ENCODE data around the gene HBG2.

DNA sequence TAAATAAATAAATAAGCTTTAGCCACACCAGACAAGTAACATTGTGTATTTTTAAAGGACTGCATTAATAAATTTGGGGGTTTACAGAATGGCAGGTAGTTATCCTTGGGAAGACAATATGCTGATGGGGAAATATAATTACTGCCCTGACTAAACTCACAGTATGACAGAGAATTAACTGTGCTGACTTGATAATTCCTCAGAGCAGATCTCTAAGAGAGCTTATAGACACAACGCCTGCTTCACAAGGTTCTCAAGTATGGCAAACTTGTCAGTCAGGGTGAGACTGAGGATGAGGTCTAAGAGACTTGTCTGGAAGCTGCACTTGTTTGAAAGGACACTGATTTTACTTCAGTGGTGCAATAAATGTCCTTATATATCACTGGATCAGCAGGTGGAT is 43.9 kb upstream of the HBG2 start:
- no peak for TF ChIP-seq POLR2AphosphoS5 (IDR thresholded peaks at IDR 0.05; ENCODE audit: low read depth, low read length)
- no peak for TF ChIP-seq SIN3A (IDR thresholded peaks at IDR 0.05; ENCODE audit: borderline replicate concordance, insufficient read depth, low read length)
- TF ChIP-seq TAF1 (IDR thresholded peaks at IDR 0.05; ENCODE audit: borderline replicate concordance, insufficient read depth, low read length) = no peak

Measured in PFSK-1 (cell line).